ENCODE results near the gene CBX4. TPM values are rescaled to one million over a fixed set of nuclear protein-coding genes. Genes with fewer than 3 reads are reported as not detected.

CBX4 gene
- total RNA-seq, result 15.4 and 15.5 TPM in 2 replicates

GRCh38 chr17:79839356-79840268 is at the start of gene CBX4:
Gene CBX4 (minus strand): TSS chr17:79839440. CDS start chr17:79839251, 189 bp downstream.

GRCh38 chr17:79796763-79797491 is 42.3 kb downstream of the CBX4 start, which contains the start of gene CBX8:
Gene CBX8 (minus strand): TSS chr17:79797077. CDS start chr17:79796998, 79 bp downstream.

Other genes starting within 250 kb of the CBX4 start
- not detected in 2 replicates for gene RBFOX3, start 228.4 kb downstream of the CBX4 start, total RNA-seq
- 0.12 TPM in 1 of 2 replicates, not detected in the other for gene ENPP7, start 108.5 kb downstream of the CBX4 start, total RNA-seq
- 2.0 and 2.3 TPM in 2 replicates for gene CBX2, start 61.3 kb downstream of the CBX4 start, total RNA-seq
- 6.9 and 8.5 TPM in 2 replicates for gene CBX8, start 42.4 kb downstream of the CBX4 start, total RNA-seq
- gene TBC1D16, start 196.4 kb upstream of the CBX4 start, total RNA-seq, result 23.8 and 47.5 TPM in 2 replicates
- gene CCDC40, start 197.2 kb upstream of the CBX4 start, total RNA-seq, result 1.7 and 2.0 TPM in 2 replicates